Loucy (cell line): ENCODE results near the gene BTN1A1.

Experiments used
- H2AFZ ChIP-seq: fragments of 200-600 bp; sonication (generic); 2 replicates; pipeline ENCODE4 v1.6.0; 2016; ENCODE audit warnings: antibody characterized with exemption, mild to moderate bottlenecking, low read length, moderate library complexity
- H3F3A ChIP-seq: fragments of 200-600 bp; 2 replicates; pipeline ENCODE4 v1.6.0; 2016; ENCODE audit warnings: antibody characterized with exemption, low read depth, mild to moderate bottlenecking
- H3K27me3 ChIP-seq: fragments of 200-600 bp; sonication (generic); 2 replicates; pipeline ENCODE4 v1.6.1; 2014; ENCODE audit warnings: low read length, mild to moderate bottlenecking; ENCODE audit not compliant: insufficient read depth, poor library complexity, severe bottlenecking
- H3K36me3 ChIP-seq: fragments of 200-600 bp; sonication (generic); 2 replicates; pipeline ENCODE4 v1.6.1; 2016; ENCODE audit warnings: low read length; ENCODE audit not compliant: insufficient read depth
- H3K4me1 ChIP-seq: fragments of 200-600 bp; sonication (generic); 2 replicates; pipeline ENCODE4 v1.5.1; 2014; ENCODE audit warnings: low read length, mild to moderate bottlenecking; ENCODE audit not compliant: insufficient read depth, poor library complexity, severe bottlenecking
- H3K4me2 ChIP-seq: fragments of 200-600 bp; sonication (generic); 2 replicates; pipeline ENCODE4 v1.6.0; 2014; ENCODE audit warnings: antibody characterized with exemption, low read length, low read depth, mild to moderate bottlenecking; ENCODE audit not compliant: poor library complexity, severe bottlenecking
- H3K4me3 ChIP-seq: fragments of 200-600 bp; sonication (generic); 2 replicates; pipeline ENCODE4 v1.5.1; 2014; ENCODE audit warnings: low read length, mild to moderate bottlenecking, mixed read lengths; ENCODE audit not compliant: poor library complexity, severe bottlenecking
- H3K79me2 ChIP-seq: fragments of 200-600 bp; sonication (generic); 2 replicates; pipeline ENCODE4 v1.6.1; 2014; ENCODE audit warnings: low read length; ENCODE audit not compliant: insufficient read depth
- H3K9ac ChIP-seq: fragments of 200-600 bp; sonication (generic); 2 replicates; pipeline ENCODE4 v1.6.0; 2014; ENCODE audit warnings: mild to moderate bottlenecking, low read depth, low read length, moderate library complexity; ENCODE audit not compliant: poor library complexity, severe bottlenecking
- H3K9me2 ChIP-seq: fragments of 200-600 bp; sonication (generic); replicated peaks from 2 replicates; pipeline ENCODE4 v1.6.1; 2016; ENCODE audit warnings: low read depth, low read length, mixed read lengths
- H3K9me3 ChIP-seq: fragments of 200-600 bp; sonication (generic); 2 replicates; pipeline ENCODE4 v1.6.1; 2014; ENCODE audit warnings: mild to moderate bottlenecking, antibody characterized with exemption, low read length, low read depth; ENCODE audit not compliant: insufficient read depth
- H4K20me1 ChIP-seq: fragments of 200-600 bp; sonication (generic); 2 replicates; pipeline ENCODE4 v1.6.0; 2014; ENCODE audit warnings: antibody characterized with exemption, low read length, mild to moderate bottlenecking; ENCODE audit not compliant: insufficient read depth, poor library complexity, severe bottlenecking
- EZH2phosphoT487 ChIP-seq: fragments of 200-600 bp; IDR thresholded peaks from 2 replicates; pipeline ENCODE4 v1.6.1; 2018; ENCODE audit warnings: antibody characterized with exemption, mild to moderate bottlenecking, moderate library complexity, borderline replicate concordance
- TF ChIP-seq, protein P1 (sequence below): fragments of 200-600 bp; sonication (generic); conservative IDR thresholded peaks from 2 replicates; pipeline ENCODE4 v1.5.1; 2014; ENCODE audit warnings: mild to moderate bottlenecking, antibody characterized with exemption, low read length

The BTN1A1 gene

DNA sequence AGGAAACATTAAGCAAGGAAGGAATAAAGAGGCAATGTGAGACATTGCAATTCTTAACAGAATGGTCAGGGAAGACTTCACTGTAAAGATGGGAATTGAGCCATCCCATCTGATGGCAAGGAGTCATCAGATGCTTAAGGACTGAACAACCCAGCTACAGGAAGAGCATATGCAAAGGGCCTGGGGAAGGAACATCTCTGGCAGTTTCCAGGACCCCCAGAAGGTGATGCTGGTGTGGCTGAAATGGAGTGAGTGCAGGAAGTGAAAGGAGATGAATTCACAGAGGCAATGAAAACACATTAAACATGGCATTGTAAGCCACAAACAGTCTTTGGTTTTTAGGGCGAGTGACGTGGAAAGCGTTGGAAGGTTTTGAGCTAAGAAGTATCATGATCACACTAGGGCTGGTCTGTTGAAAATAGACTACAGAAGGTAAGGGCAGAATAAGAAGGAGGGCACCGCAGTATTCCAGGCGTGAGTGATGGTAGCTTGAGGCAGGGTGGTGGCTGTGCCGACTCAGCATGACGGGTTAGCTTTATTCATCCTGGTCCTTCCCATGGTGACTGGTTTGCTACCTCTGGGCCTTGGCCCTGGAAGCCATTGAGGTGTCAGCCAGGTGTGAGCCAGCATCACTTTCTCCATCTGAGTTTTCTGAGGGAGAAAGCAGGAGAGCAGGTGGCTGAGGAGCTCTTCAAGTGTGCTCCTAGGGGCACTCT, 35.5 kb upstream of the BTN1A1 start:
- H3K4me1 ChIP-seq = peaks cover 36% of the 10 kb centered on the region
- no peak overlapping the region for H3K9ac ChIP-seq
- H3K9me2 ChIP-seq = no peaks in the 10 kb centered on the region
- H4K20me1 ChIP-seq = peaks cover 13% of the 10 kb centered on the region
- H3K36me3 ChIP-seq = peaks cover 60% of the 10 kb centered on the region; the same call in 1 of the 2 replicates
- H3K9me3 ChIP-seq = no peaks in the 10 kb centered on the region
- TF ChIP-seq EZH2phosphoT487 = no peak
- TF ChIP-seq, protein P1, sequence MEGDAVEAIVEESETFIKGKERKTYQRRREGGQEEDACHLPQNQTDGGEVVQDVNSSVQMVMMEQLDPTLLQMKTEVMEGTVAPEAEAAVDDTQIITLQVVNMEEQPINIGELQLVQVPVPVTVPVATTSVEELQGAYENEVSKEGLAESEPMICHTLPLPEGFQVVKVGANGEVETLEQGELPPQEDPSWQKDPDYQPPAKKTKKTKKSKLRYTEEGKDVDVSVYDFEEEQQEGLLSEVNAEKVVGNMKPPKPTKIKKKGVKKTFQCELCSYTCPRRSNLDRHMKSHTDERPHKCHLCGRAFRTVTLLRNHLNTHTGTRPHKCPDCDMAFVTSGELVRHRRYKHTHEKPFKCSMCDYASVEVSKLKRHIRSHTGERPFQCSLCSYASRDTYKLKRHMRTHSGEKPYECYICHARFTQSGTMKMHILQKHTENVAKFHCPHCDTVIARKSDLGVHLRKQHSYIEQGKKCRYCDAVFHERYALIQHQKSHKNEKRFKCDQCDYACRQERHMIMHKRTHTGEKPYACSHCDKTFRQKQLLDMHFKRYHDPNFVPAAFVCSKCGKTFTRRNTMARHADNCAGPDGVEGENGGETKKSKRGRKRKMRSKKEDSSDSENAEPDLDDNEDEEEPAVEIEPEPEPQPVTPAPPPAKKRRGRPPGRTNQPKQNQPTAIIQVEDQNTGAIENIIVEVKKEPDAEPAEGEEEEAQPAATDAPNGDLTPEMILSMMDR = peak; percentile 31
- H3K4me2 ChIP-seq = peak overlapping the region; percentile 13
- peaks cover 47% of the 10 kb centered on the region for H3K79me2 ChIP-seq
- no peaks in the 10 kb centered on the region for H3F3A ChIP-seq
- H3K27me3 ChIP-seq = no peaks in the 10 kb centered on the region
- H2AFZ ChIP-seq = no peak overlapping the region
- H3K4me3 ChIP-seq = no peak overlapping the region

- Histone ChIP-seq H3K27me3 (no peaks in the 10 kb centered on the region), H3K36me3 (peaks cover 60% of the 10 kb centered on the region; the same call in 1 of the 2 replicates), H3K9me3 (no peaks in the 10 kb centered on the region), H2AFZ (no peak overlapping the region), H3K9ac (no peak overlapping the region), H3K9me2 (no peaks in the 10 kb centered on the region), H3F3A (no peaks in the 10 kb centered on the region), H3K79me2 (peaks cover 35% of the 10 kb centered on the region), H3K4me3 (no peak overlapping the region), H3K4me1 (peaks cover 24% of the 10 kb centered on the region), H3K4me2 (no peak overlapping the region), H4K20me1 (peaks cover 6% of the 10 kb centered on the region)
- no peak for TF ChIP-seq EZH2phosphoT487
These were observed 34.3 kb upstream of the BTN1A1 start for GRCh38 chr6:26465776-26466175.

DNA sequence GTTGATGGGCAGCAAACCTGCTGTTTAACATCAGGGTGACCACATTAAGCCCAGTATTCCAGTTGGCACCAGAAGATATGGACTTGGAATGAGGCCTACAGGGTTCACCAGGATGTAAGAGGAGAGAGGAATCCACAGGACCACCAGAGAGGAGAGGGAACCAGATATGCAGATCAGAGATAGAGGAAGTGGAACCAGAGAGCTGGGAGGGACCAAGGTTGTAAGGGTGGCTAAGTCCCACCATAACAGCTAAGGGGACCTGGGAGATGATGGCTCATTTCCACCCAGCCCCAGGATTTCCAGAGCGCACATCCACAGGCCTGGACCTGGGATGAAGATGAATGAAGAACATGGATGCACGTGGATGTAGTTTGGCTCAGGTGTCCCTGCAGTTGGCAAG, 31.3 kb upstream of the BTN1A1 start:
- peaks cover 18% of the 10 kb centered on the region for H3K4me1 ChIP-seq
- no peak for TF ChIP-seq EZH2phosphoT487
- TF ChIP-seq, protein P1 = no peak
- H3K27me3 ChIP-seq = no peaks in the 10 kb centered on the region
- no peak overlapping the region for H3K4me3 ChIP-seq
- peaks cover 7% of the 10 kb centered on the region; the same call in 1 of the 2 replicates for H3K9me3 ChIP-seq
- H3K79me2 ChIP-seq = peaks cover 8% of the 10 kb centered on the region; the same call in 1 of the 2 replicates
- no peak overlapping the region for H3K4me2 ChIP-seq
- H3F3A ChIP-seq = no peaks in the 10 kb centered on the region
- no peaks in the 10 kb centered on the region for H4K20me1 ChIP-seq
- no peak overlapping the region for H2AFZ ChIP-seq
- no peak overlapping the region for H3K9ac ChIP-seq
- peaks cover 44% of the 10 kb centered on the region; the same call in 1 of the 2 replicates for H3K36me3 ChIP-seq
- no peaks in the 10 kb centered on the region for H3K9me2 ChIP-seq
